HG03469 (cell line): ENCODE results near the gene RBM42.
"Not testable (repeated sequence)": the region's sequence is repeated elsewhere in the genome, so short reads cannot be mapped to it uniquely, and the experiment has no call there.

Experiments used
- ATAC-seq: cut with Tn5 transposase; IDR thresholded peaks from one replicate; pipeline ENCODE4 v1.9.1; 2021; ENCODE audit warnings: mild to moderate bottlenecking, moderate library complexity, moderate number of reproducible peaks; ENCODE audit not compliant: unreplicated experiment

RBM42 gene

GRCh38 chr19:35628565-35629331 lies at the start of gene RBM42:
Gene RBM42 (plus strand): TSS chr19:35629036. CDS start chr19:35629154, 118 bp downstream.
- ATAC-seq = peak; percentile 88

DNA sequence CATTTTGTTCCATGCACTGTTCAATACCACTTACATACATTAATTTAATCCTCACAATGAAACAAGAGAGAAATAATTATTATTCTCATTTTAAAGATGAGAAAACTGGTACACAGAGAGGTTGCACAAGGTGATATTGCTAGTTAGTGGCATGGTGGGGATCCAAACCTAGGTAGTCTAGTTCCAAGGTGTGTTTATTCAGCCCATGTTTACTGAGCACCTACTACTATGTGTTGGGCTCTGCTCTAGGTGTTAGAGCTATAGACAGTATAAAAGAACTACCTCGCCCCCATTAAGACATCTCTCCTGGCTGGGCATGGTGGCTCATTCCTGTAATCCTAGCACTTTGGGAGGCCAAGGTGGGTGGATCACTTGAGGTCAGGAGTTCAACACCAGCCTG lies 46.1 kb upstream of the RBM42 start:
- ATAC-seq = no peak

DNA sequence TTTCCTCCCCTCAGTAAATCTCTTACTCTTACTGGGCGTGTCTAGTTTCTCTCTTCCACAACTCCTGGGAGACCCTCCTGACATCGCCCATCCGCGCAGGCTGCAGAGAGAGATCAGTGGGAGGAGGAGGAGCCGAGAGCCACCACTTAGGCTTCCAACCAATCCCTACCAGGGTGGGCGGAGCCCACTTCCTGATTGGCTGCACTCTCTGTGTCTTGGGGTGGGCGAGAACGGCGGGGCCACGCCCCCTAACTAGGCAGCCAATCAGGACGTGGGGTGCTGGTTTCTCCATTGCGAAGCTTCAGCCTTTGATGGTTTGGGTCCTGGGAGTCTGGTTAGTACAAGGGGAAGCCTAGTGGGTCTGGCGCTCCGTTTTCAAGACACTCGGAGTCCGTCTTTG lies 43.0 kb upstream of the RBM42 start, which contains the start of gene PMIS2:
TSS of gene PMIS2 (plus strand) at position 326 of the 400 bp plus-strand sequence. CDS start 87 bp downstream, outside the sequence.
- ATAC-seq = no peak

DNA sequence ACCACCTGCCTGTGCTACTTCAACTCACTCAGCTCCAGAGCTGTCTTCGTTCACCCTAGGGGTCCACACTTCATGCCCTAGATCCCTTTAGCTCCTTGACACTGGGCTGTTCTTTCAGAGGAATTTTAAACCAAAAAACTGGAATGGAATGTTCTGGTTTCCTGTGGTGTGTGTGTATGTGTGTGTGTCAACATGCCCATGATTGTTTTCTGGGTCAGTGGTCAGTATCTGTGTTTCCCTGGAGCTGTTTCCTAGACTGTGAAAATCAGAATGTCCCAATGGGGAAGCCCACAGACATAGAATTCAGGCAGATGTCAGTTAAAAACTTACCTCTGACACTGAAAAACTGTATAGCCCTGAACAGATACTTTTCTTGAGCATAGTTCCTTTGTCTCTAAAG lies 41.5 kb upstream of the RBM42 start:
- ATAC-seq = no peak

DNA sequence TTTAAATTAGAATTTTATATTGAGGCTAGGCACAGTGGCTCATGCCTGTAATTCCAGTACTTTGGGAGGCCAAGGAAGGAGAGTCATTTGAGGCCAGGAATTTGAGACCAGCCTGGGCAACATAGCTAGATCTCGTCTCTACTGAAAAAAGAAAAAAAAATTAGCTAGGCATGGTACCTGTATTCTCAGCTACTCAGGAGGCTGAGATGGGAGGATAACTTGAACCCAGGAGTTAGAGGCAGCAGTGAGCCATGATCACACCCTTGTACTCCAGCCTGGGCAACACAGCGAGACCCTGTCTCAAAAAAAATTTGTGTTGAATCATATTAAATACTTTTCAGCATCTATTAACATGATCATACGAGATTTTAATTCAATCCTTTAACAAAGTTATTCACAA lies 38.0 kb upstream of the RBM42 start:
- no peak for ATAC-seq

DNA sequence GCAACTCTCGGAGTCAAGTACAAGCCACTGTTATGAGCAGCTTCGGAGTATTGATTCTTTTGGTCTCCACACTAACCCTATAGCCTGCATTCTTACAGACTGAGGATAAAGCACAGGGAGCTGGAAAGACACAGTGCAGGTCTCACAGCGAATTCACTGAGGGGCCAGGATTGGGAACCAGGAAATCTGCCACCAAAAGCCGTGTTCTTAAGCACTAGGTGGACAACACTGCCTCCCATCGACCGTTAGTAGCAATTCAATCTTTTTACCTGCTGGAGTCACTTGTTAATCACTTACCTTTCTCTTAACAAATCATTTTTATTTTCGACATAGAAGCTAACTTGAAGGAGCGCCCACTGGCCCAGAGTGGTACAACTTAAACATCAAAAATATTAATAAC lies 36.6 kb upstream of the RBM42 start:
- no peak for ATAC-seq

- ATAC-seq = not testable (repeated sequence)
These were observed 33.8 kb upstream of the RBM42 start for GRCh38 chr19:35595026-35595425.

DNA sequence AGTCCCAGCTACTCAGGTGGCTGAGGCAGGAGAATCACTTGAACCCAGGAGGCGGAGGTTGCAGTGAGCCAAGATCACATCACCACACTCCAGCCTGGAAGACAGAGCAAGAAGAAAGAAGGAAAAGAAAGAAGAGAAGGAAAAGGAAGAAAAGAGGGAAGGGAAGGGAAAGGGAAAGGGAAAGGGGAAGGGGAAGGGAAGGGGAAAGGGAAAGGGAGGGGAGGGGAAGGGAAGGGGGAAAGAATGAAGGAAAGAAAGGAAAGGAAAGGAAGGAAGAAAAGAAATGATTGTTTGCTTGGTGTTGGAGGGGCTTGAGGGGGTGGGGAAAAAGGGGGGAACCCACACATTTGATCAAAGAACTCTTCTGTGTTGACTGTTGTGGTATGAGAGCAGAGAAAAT lies 32.9 kb upstream of the RBM42 start:
- no peak for ATAC-seq

- ATAC-seq = no peak
These were observed 32.4 kb upstream of the RBM42 start for GRCh38 chr19:35596366-35596999.

GRCh38 chr19:35601971-35602370 lies 26.9 kb upstream of the RBM42 start:
- ATAC-seq = no peak

DNA sequence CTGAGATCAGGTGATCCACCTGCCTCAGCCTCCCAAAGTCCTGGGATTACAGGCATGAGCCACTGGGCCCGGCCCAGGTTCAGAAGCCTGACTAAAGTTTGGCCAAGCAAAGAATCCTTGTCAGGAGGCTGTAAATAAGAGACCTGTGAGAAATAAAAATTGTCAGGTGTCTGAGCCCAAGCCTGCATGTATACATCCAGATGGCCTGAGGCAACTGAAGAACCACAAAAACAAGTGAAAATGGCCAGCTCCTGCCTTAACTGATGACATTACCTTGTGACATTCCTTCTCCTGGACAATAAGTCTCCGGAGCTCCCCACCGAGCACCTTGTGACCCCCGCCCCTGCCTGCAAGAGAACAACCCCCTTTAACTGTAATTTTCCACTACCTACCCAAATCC lies 24.4 kb upstream of the RBM42 start:
- ATAC-seq = not testable (repeated sequence)

- not testable (repeated sequence) for ATAC-seq
These were observed 21.7 kb upstream of the RBM42 start for GRCh38 chr19:35607170-35607569.

DNA sequence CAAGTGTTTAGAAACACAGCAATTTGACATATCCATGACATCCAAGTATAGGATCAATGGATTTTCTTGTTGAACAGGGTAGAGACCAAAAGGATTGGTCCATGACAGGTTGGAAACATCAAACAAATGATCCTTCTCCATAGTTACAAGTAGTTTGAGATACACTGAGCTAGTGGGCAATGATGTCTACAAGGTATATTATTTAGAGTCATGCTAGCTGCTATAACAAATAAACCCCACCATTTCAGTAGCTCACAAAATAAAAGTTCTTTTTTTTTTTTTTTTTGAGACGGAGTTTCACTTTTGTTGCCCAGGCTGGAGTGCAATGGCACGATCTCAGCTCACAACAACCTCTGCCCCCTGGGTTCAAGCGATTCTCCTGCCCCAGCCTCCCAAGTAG lies 21.2 kb upstream of the RBM42 start:
- ATAC-seq = no peak

GRCh38 chr19:35608251-35608650 lies 20.6 kb upstream of the RBM42 start:
- ATAC-seq = no peak

DNA sequence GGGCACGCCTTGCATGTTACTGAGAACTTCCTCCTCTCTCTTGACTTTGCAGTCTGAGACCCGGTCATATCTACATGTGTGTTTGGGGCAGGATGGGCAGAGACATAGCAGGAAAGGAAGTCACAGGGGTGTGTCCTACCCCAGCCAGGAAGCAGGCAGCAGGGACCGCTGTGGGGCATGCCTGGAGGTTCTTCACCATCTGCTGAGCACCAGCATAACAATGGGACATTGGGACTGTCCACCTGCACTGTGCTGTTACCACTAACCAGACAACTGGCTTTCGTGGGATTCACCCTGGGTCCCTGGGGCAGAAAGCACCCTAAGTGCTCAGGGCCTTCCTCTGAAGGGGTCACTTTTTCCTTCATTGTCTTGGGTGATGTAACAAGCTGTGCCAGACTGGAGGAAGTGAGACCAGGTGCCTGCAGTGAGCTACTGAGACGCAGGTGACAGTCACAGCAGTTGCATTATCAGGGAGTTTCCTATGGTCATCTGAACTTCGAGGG lies 18.9 kb upstream of the RBM42 start:
- ATAC-seq = no peak

GRCh38 chr19:35612224-35612558 lies 16.6 kb upstream of the RBM42 start:
- no peak for ATAC-seq

DNA sequence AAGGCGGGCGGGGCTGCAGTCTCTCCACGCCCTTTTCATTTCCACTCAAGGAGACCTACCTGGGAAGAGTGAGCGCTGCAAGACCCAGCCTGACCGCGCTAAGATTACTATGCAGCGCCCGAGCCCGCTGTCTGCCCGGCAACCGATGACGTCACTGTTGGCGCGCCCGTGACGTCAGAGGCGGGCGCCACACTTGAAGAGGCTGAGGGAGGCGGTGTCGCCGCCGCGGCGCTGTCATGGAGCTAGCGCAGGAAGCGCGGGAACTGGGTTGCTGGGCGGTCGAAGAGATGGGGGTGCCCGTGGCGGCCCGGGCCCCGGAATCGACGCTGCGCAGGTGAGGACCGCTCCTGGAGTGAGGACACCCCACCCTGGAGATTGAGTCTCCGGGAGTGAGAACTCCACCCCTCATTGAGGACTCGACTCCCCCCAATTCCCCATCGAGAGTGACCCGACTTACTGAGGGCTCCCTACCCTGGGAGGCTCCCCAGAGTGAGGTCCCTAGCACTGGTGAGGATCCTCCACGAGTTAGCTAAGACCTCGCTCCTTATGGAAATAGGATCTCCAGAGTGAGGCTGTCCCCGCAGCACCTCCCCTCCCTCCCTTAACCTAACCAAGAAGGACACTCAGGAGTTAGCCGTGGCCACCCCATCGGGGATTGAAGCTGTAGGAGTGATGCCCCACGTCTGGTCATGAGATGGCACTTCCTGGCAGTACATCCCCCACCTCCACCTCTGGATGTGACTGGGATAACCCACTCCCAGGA lies 16.1 kb upstream of the RBM42 start, which contains the start of gene HAUS5:
TSS of gene HAUS5 (plus strand) at position 177 of the 763 bp plus-strand sequence. CDS start at position 237, 60 bp downstream.
- peak; percentile 49 for ATAC-seq

- no peak for ATAC-seq
These were observed 15.3 kb upstream of the RBM42 start for GRCh38 chr19:35613574-35613973.

GRCh38 chr19:35615036-35615435 lies 13.8 kb upstream of the RBM42 start:
- ATAC-seq = no peak

DNA sequence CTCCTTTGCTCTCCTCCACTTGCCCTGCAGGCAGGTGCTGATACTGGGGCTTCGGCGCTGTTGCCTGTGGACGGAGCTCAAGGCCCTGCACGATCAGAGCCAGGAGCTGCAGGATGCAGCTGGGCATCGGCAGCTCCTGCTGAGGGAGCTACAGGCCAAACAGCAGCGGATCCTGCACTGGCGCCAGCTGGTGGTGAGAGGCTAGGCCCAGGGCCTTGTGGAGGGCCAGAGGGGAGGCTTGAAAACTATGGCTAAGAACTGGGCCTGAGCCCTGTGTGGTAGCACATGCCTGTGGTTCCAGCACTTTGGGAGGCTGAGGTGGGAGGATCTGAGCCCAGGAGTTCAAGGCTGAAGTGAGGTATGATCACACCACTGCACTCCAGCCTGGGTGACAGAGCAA lies 10.0 kb upstream of the RBM42 start:
- ATAC-seq = no peak

DNA sequence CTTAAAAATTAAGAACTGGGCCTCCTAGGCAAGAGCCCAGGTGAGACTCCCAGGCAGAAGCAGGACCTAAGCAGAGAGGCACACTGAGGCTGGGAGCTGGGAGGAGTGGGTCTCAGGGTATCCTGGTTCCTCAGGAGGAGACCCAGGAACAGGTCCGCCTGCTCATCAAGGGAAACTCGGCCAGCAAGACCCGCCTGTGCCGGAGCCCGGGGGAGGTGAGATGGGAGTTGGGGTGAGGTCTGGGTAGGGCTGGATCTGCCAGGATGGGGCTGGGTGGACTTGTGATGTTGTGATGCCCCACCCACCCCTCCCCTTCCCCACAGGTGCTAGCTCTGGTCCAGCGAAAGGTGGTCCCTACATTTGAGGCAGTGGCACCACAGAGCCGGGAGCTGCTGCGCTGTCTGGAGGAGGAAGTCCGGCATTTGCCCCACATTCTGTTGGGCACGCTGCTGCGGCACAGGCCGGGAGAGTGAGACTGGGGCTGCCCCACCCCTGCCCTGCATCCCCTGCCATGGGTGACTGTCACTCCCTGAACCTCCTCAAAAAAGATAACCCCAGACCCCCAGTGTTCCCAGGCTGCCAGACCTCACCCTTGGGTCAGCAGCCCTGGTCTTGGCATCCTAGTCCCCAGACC lies 9.4 kb upstream of the RBM42 start:
- ATAC-seq = no peak
